SK-N-SH treated with all-trans-retinoic acid at 6 μM for 48 hours (cell line): Measurements from ENCODE around the gene C2CD5.

Source experiments
- CSDC2 ChIP-seq: fragments of 250-450 bp; sonication (Bioruptor Pico); IDR thresholded peaks from 2 replicates; pipeline ENCODE4 v1.5.0; 2020; ENCODE audit warnings: mild to moderate bottlenecking, moderate library complexity
- ESRRG ChIP-seq: fragments of 250-450 bp; sonication (Bioruptor Pico); IDR thresholded peaks from 2 replicates; pipeline ENCODE4 v1.6.1; 2021; ENCODE audit warnings: mild to moderate bottlenecking
- GLIS3 ChIP-seq: fragments of 250-450 bp; sonication (Bioruptor Pico); IDR thresholded peaks from 2 replicates; pipeline ENCODE4 v1.5.0; 2020; ENCODE audit warnings: mild to moderate bottlenecking, moderate library complexity
- ISL1 ChIP-seq: fragments of 250-450 bp; sonication (Bioruptor Pico); IDR thresholded peaks from 2 replicates; pipeline ENCODE4 v2.1.2; 2022; ENCODE audit warnings: mild to moderate bottlenecking, moderate library complexity
- RARB ChIP-seq: fragments of 250-450 bp; sonication (Bioruptor Pico); IDR thresholded peaks from 2 replicates; pipeline ENCODE4 v1.8.0; 2021; ENCODE audit warnings: mild to moderate bottlenecking, moderate library complexity
- SNAI2 ChIP-seq: fragments of 250-450 bp; sonication (Bioruptor Pico); IDR thresholded peaks from 2 replicates; pipeline ENCODE4 v1.5.0; 2020; ENCODE audit warnings: mild to moderate bottlenecking, moderate library complexity
- ZC3H10 ChIP-seq: fragments of 250-450 bp; sonication (Bioruptor Pico); IDR thresholded peaks from 2 replicates; pipeline ENCODE4 v1.5.1; 2021; ENCODE audit warnings: mild to moderate bottlenecking, moderate library complexity
- ZFP30 ChIP-seq: fragments of 450-650 bp; formaldehyde crosslinking; IDR thresholded peaks from 2 replicates; pipeline ENCODE4 v1.5.0; 2022; ENCODE audit warnings: mild to moderate bottlenecking, moderate library complexity
- TF ChIP-seq, protein P1 (sequence below): fragments of 250-450 bp; sonication (Bioruptor Pico); IDR thresholded peaks from 2 replicates; pipeline ENCODE4 v1.8.0; 2020; ENCODE audit warnings: mild to moderate bottlenecking, moderate library complexity, borderline replicate concordance
- TF ChIP-seq, protein P2 (sequence below): fragments of 250-450 bp; sonication (Bioruptor Pico); IDR thresholded peaks from 2 replicates; pipeline ENCODE4 v1.5.1; 2020; ENCODE audit warnings: low read depth, mild to moderate bottlenecking, moderate library complexity
- TF ChIP-seq, protein P3 (sequence below): fragments of 250-450 bp; sonication (Bioruptor Pico); IDR thresholded peaks from 2 replicates; pipeline ENCODE4 v1.8.0; 2021; ENCODE audit warnings: low read depth, mild to moderate bottlenecking, moderate library complexity, borderline replicate concordance
- TF ChIP-seq, protein P4 (sequence below): fragments of 250-450 bp; sonication (Bioruptor Pico); IDR thresholded peaks from 2 replicates; pipeline ENCODE4 v1.5.0; 2020; ENCODE audit warnings: mild to moderate bottlenecking, moderate library complexity

GRCh38 chr12:22414742-22415141 is 129.6 kb downstream of the C2CD5 start:
- TF ChIP-seq, protein P1, sequence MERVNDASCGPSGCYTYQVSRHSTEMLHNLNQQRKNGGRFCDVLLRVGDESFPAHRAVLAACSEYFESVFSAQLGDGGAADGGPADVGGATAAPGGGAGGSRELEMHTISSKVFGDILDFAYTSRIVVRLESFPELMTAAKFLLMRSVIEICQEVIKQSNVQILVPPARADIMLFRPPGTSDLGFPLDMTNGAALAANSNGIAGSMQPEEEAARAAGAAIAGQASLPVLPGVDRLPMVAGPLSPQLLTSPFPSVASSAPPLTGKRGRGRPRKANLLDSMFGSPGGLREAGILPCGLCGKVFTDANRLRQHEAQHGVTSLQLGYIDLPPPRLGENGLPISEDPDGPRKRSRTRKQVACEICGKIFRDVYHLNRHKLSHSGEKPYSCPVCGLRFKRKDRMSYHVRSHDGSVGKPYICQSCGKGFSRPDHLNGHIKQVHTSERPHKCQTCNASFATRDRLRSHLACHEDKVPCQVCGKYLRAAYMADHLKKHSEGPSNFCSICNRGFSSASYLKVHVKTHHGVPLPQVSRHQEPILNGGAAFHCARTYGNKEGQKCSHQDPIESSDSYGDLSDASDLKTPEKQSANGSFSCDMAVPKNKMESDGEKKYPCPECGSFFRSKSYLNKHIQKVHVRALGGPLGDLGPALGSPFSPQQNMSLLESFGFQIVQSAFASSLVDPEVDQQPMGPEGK (CRISPR knock-in tag), result no peak
- TF ChIP-seq, protein P2, sequence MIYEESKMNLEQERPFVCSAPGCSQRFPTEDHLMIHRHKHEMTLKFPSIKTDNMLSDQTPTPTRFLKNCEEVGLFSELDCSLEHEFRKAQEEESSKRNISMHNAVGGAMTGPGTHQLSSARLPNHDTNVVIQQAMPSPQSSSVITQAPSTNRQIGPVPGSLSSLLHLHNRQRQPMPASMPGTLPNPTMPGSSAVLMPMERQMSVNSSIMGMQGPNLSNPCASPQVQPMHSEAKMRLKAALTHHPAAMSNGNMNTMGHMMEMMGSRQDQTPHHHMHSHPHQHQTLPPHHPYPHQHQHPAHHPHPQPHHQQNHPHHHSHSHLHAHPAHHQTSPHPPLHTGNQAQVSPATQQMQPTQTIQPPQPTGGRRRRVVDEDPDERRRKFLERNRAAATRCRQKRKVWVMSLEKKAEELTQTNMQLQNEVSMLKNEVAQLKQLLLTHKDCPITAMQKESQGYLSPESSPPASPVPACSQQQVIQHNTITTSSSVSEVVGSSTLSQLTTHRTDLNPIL, result no peak
- TF ChIP-seq, protein P3, sequence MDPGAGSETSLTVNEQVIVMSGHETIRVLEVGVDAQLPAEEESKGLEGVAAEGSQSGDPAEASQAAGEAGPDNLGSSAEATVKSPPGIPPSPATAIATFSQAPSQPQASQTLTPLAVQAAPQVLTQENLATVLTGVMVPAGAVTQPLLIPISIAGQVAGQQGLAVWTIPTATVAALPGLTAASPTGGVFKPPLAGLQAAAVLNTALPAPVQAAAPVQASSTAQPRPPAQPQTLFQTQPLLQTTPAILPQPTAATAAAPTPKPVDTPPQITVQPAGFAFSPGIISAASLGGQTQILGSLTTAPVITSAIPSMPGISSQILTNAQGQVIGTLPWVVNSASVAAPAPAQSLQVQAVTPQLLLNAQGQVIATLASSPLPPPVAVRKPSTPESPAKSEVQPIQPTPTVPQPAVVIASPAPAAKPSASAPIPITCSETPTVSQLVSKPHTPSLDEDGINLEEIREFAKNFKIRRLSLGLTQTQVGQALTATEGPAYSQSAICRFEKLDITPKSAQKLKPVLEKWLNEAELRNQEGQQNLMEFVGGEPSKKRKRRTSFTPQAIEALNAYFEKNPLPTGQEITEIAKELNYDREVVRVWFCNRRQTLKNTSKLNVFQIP, result no peak
- TF ChIP-seq CSDC2 (no peak), ISL1 (CRISPR knock-in tag) (no peak), GLIS3 (CRISPR knock-in tag) (no peak), ZC3H10 (no peak), RARB (CRISPR knock-in tag) (no peak), ESRRG (CRISPR knock-in tag) (no peak), ZFP30 (no peak), SNAI2 (no peak)
- TF ChIP-seq, protein P4, sequence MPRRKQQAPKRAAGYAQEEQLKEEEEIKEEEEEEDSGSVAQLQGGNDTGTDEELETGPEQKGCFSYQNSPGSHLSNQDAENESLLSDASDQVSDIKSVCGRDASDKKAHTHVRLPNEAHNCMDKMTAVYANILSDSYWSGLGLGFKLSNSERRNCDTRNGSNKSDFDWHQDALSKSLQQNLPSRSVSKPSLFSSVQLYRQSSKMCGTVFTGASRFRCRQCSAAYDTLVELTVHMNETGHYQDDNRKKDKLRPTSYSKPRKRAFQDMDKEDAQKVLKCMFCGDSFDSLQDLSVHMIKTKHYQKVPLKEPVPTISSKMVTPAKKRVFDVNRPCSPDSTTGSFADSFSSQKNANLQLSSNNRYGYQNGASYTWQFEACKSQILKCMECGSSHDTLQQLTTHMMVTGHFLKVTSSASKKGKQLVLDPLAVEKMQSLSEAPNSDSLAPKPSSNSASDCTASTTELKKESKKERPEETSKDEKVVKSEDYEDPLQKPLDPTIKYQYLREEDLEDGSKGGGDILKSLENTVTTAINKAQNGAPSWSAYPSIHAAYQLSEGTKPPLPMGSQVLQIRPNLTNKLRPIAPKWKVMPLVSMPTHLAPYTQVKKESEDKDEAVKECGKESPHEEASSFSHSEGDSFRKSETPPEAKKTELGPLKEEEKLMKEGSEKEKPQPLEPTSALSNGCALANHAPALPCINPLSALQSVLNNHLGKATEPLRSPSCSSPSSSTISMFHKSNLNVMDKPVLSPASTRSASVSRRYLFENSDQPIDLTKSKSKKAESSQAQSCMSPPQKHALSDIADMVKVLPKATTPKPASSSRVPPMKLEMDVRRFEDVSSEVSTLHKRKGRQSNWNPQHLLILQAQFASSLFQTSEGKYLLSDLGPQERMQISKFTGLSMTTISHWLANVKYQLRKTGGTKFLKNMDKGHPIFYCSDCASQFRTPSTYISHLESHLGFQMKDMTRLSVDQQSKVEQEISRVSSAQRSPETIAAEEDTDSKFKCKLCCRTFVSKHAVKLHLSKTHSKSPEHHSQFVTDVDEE (CRISPR knock-in tag), result no peak
